ENCODE data around the gene CTNNA2.
"Not testable (repeated sequence)": the region's sequence is repeated elsewhere in the genome, so short reads cannot be mapped to it uniquely, and the experiment has no call there.

The CTNNA2 gene

DNA sequence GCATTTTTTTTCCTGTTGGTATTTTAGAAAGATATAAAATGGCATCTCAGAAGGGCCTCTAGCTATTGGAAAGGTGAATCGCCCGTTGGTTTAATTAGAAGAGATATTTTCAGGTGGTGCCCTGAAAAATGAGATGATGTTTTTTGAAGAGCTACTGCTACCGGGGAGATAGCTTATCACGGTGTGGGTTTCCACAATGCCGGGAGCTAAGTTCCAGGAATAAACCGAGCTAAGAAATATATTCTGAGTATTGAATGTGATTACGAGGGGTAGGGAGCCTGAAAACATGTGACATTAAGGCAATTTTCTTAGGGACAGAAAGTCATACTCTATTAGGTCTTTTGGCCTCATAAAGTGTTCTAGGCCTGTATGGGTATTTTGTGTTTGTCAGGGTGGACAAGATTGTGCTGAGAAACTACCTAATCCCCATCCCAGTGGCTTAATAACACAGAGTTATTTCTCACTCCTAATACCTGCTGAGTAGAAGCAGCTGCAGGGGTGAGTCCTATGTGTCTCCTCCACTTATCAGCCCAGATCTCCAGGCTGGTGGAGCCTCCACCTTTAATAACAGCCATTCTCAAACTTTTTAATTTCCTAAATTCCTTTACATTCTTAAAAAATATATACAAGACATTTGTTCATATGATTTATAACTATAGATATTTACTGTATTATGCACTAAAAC is 641.5 kb downstream of the CTNNA2 start:
- no peak for DNase-seq

- no peak for DNase-seq
Measured at GRCh38 chr2:80164375-80164774, 651.5 kb downstream of the CTNNA2 start.

- DNase-seq = no peak
Measured at GRCh38 chr2:80166483-80167171, 653.8 kb downstream of the CTNNA2 start.

- no peak for DNase-seq
Measured at GRCh38 chr2:80167284-80167808, 654.5 kb downstream of the CTNNA2 start.

GRCh38 chr2:80168037-80168436 is 655.2 kb downstream of the CTNNA2 start:
- no peak for DNase-seq

- no peak for DNase-seq
Measured at GRCh38 chr2:80168801-80169200, 656.0 kb downstream of the CTNNA2 start.

- no peak for DNase-seq
Measured at GRCh38 chr2:80169811-80170594, 657.2 kb downstream of the CTNNA2 start.

- DNase-seq = no peak
Measured at GRCh38 chr2:80185091-80185490, 672.2 kb downstream of the CTNNA2 start.

- DNase-seq = no peak
Measured at GRCh38 chr2:80186262-80186661, 673.4 kb downstream of the CTNNA2 start.

- no peak for DNase-seq
Measured at GRCh38 chr2:80187156-80187555, 674.3 kb downstream of the CTNNA2 start.

- DNase-seq = no peak
Measured at GRCh38 chr2:80190166-80190565, 677.3 kb downstream of the CTNNA2 start.

DNA sequence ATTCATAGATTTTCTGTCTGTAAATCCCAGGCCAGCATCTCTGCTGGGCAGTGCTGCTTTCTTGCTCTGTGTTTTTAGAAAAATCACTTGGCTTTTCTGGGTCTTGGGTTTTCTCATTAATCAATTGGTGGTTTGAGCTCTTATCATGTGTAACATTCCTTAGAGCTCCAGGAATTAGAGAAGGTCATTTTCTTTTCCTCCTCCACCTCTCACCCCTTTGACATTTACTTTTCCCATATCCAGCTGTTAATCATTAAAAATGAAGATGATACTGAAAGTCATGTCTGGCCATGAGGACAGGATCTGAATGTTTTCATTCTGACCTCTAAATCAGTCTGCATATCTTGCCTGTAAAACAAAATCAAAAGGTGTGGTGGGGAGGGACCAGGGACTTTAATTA is 680.7 kb downstream of the CTNNA2 start:
- no peak for DNase-seq

- no peak for DNase-seq
Measured at GRCh38 chr2:80195034-80195433, 682.2 kb downstream of the CTNNA2 start.

- no peak for DNase-seq
Measured at GRCh38 chr2:80198042-80198441, 685.2 kb downstream of the CTNNA2 start.

- DNase-seq = no peak
Measured at GRCh38 chr2:80199504-80199903, 686.7 kb downstream of the CTNNA2 start.

DNA sequence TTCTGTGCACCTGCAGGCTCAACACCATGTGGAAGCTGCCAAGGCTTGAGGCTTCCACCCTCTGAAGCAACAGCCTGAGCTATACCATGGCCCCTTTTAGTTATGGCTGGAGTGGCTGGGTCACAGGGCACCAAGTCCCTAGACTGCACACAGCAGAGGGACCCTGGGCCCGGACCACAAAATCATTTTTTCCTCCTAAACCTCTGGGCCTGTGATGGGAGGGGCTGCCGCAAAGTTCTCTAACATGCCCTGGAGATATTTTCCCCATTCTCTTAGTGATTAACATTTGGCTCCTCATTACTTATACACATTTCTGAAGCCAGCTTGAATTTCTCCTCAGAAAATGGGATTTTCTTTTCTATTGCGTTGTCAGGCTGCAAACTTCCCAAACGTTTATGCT is 691.1 kb downstream of the CTNNA2 start:
- not testable (repeated sequence) for DNase-seq

- DNase-seq = no peak
Measured at GRCh38 chr2:80205498-80205897, 692.6 kb downstream of the CTNNA2 start.

- no peak for DNase-seq
Measured at GRCh38 chr2:80209458-80209857, 696.6 kb downstream of the CTNNA2 start.

DNA sequence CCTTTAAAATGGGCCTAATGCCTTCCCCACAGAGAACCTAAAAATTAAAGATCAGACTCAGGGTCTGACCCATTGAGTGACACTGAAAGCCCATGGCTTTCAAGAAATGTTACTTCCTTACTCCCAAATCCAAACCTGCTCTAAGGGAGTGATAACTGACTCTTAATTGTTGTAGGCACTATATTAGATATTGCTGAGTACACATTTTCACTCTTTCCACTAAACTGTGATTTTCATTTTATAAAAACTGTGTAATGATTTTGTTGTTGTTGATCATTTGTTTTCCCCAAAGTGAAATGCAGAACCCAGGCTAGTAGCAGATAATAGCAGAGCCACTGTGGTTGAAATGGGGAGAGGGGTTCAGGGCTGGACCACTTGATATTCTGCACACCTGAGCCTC is 704.6 kb downstream of the CTNNA2 start:
- no peak for DNase-seq

- no peak for DNase-seq
Measured at GRCh38 chr2:80222644-80223043, 709.8 kb downstream of the CTNNA2 start.

GRCh38 chr2:80231421-80231820 is 718.6 kb downstream of the CTNNA2 start:
- DNase-seq = no peak

DNA sequence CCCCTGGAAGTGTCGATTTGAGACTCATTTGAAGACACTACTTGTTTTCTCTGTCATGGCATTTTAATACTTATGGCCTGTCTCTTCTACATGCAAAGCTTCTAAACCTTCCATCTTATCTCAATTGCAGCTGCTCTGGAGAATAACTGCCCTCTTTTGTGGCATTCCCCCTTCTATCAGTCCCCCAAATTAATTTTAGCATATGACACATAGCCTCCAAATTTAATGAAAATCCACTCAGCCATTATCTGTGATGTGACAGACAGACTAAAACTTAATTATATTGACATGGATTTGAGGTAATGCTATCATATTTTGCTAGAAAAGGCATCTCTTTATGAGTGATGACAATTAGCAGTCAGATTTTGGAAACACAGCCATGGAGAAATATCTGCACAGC is 720.5 kb downstream of the CTNNA2 start:
- DNase-seq = no peak

DNA sequence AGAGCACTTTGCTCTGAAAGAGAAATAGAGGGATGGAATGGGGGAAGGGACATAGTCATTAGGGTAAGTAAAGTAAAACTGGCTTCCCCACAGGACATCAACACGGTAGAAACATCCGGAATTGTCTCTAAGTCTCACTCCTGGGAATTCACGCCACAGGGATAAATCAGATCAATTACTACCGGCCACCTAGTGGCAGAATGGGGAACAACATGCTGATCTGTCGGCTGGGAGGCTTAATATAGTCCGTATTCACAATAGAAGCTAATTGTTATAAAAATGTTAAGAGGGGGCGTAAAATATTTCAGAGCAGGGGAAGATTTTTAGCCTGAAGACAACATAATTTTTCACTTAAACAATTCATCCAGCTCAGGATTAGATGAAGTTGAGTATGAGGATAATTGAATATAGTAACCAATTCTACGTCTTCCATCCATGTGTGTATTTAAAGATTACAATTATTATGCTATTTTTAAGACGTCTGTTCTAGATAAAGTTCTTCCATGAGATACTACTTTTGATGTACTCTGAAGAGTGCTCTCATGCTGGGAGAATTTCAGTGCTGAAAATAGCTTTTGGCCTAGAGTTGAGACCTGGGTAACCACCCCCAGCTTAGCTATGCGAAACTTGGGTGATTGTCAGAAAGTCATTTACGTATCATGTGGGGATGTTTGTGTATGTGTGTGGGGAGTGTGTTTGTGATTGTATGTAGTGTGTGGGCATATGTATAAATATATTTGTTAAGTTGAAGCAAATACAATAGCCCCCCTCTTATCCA is 726.0 kb downstream of the CTNNA2 start:
- peak; percentile 31 to 44 for DNase-seq
